ENCODE data around the gene TNPO2. TPM values are rescaled to one million over a fixed set of nuclear protein-coding genes. Genes with fewer than 3 reads are reported as not detected.

TNPO2 gene
- total and polyA plus RNA-seq, 2 of the 13 experiments (the other 11 are each of a cell fraction or from before 2014, with no cell fraction given), result 31.7 to 61.0 TPM

DNA sequence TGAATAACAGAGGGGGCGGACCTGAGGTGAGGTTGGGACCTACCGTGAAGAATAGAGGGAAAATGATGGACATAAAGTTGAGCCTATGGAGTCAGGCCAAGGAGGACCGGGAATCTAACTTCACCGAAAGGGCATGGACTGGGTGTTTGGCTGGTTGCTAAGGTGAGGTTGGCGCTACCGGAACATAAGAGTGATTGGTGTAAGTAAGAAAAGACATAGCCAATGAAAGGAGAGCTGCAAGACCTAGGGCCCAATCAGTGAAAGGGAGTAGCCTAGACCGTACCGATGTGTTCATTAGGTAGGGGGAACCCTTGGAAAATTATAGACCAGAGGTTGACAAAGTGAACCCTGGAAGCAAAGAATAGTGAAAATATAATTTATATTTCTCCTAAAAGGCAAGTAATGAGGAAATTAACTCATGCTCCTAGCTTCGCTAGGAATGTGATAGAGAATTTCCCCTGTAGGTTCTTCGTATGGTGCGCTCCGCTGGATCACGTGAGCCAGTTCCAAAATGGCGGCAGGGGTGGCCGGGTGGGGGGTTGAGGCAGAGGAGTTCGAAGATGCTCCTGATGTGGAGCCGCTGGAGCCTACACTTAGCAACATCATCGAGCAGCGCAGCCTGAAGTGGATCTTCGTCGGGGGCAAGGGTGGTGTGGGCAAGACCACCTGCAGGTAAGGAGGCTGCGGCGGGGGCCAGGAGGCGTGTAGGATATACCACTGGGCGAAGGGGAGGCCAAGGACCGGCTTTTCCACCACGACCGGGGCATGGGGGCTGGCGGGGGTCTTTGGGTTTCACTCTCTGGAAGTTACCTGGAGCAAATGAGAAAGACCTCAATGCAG is 13.5 kb upstream of the TNPO2 start, which contains the start of gene GET3 (continued):
- TF ChIP-seq, protein P1, sequence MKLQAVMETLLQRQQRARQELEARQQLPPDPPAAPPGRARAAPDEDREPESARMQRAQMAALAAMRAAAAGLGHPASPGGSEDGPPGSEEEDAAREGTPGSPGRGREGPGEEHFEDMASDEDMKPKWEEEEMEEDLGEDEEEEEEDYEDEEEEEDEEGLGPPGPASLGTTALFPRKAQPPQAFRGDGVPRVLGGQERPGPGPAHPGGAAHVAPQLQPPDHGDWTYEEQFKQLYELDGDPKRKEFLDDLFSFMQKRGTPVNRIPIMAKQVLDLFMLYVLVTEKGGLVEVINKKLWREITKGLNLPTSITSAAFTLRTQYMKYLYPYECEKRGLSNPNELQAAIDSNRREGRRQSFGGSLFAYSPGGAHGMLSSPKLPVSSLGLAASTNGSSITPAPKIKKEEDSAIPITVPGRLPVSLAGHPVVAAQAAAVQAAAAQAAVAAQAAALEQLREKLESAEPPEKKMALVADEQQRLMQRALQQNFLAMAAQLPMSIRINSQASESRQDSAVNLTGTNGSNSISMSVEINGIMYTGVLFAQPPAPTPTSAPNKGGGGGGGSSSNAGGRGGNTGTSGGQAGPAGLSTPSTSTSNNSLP (IDR thresholded peaks at IDR 0.05; ENCODE audit: low read depth, low read length), result no peak
- TF ChIP-seq CENPX (CRISPR knock-in tag; IDR thresholded peaks at IDR 0.05) (no peak), ZNF335 (CRISPR knock-in tag; IDR thresholded peaks at IDR 0.05) (no peak), SALL2 (CRISPR knock-in tag; IDR thresholded peaks at IDR 0.05) (no peak), ZNF747 (CRISPR knock-in tag; IDR thresholded peaks at IDR 0.05; ENCODE audit: borderline replicate concordance) (no peak), CAMTA2 (CRISPR knock-in tag; IDR thresholded peaks at IDR 0.05; ENCODE audit: borderline replicate concordance) (no peak), NR1H2 (CRISPR knock-in tag; IDR thresholded peaks at IDR 0.05; ENCODE audit: borderline replicate concordance, low read depth) (no peak), ZNF296 (CRISPR knock-in tag; conservative IDR thresholded peaks at IDR 0.05) (no peak), HDAC2 (CRISPR knock-in tag; IDR thresholded peaks at IDR 0.05) (peak; percentile 83), KAT7 (CRISPR knock-in tag; IDR thresholded peaks at IDR 0.05; ENCODE audit: borderline replicate concordance) (0 out of 2 replicates have a peak, but pooled peaks have one; percentile 46), ASH2L (IDR thresholded peaks at IDR 0.05; ENCODE audit: insufficient read length, low read depth, low read length) (peak; percentile 74), ZNF816 (CRISPR knock-in tag; IDR thresholded peaks at IDR 0.05; ENCODE audit: borderline replicate concordance) (no peak), CREM (IDR thresholded peaks at IDR 0.05) (peak; percentile 30; the same call in 1 of the 2 replicates), CREM (CRISPR knock-in tag; IDR thresholded peaks at IDR 0.05) (no peak), JDP2 (CRISPR knock-in tag; IDR thresholded peaks at IDR 0.05; ENCODE audit: borderline replicate concordance) (no peak), RORA (CRISPR knock-in tag; IDR thresholded peaks at IDR 0.05) (no peak), CEBPB (IDR thresholded peaks at IDR 0.05; ENCODE audit: borderline replicate concordance, low read depth, low read length) (no peak), RARG (CRISPR knock-in tag; IDR thresholded peaks at IDR 0.05; ENCODE audit: low read depth) (no peak), MAFG (CRISPR knock-in tag; IDR thresholded peaks at IDR 0.05) (no peak)
- TF ChIP-seq, protein P2, sequence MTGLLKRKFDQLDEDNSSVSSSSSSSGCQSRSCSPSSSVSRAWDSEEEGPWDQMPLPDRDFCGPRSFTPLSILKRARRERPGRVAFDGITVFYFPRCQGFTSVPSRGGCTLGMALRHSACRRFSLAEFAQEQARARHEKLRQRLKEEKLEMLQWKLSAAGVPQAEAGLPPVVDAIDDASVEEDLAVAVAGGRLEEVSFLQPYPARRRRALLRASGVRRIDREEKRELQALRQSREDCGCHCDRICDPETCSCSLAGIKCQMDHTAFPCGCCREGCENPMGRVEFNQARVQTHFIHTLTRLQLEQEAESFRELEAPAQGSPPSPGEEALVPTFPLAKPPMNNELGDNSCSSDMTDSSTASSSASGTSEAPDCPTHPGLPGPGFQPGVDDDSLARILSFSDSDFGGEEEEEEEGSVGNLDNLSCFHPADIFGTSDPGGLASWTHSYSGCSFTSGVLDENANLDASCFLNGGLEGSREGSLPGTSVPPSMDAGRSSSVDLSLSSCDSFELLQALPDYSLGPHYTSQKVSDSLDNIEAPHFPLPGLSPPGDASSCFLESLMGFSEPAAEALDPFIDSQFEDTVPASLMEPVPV (CRISPR knock-in tag; IDR thresholded peaks at IDR 0.05), result peak; percentile 32; the same call in 1 of the 2 replicates
- TF ChIP-seq, protein P3, sequence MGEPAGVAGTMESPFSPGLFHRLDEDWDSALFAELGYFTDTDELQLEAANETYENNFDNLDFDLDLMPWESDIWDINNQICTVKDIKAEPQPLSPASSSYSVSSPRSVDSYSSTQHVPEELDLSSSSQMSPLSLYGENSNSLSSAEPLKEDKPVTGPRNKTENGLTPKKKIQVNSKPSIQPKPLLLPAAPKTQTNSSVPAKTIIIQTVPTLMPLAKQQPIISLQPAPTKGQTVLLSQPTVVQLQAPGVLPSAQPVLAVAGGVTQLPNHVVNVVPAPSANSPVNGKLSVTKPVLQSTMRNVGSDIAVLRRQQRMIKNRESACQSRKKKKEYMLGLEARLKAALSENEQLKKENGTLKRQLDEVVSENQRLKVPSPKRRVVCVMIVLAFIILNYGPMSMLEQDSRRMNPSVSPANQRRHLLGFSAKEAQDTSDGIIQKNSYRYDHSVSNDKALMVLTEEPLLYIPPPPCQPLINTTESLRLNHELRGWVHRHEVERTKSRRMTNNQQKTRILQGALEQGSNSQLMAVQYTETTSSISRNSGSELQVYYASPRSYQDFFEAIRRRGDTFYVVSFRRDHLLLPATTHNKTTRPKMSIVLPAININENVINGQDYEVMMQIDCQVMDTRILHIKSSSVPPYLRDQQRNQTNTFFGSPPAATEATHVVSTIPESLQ (CRISPR knock-in tag; conservative IDR thresholded peaks at IDR 0.05), result no peak
- TF ChIP-seq, protein P4, sequence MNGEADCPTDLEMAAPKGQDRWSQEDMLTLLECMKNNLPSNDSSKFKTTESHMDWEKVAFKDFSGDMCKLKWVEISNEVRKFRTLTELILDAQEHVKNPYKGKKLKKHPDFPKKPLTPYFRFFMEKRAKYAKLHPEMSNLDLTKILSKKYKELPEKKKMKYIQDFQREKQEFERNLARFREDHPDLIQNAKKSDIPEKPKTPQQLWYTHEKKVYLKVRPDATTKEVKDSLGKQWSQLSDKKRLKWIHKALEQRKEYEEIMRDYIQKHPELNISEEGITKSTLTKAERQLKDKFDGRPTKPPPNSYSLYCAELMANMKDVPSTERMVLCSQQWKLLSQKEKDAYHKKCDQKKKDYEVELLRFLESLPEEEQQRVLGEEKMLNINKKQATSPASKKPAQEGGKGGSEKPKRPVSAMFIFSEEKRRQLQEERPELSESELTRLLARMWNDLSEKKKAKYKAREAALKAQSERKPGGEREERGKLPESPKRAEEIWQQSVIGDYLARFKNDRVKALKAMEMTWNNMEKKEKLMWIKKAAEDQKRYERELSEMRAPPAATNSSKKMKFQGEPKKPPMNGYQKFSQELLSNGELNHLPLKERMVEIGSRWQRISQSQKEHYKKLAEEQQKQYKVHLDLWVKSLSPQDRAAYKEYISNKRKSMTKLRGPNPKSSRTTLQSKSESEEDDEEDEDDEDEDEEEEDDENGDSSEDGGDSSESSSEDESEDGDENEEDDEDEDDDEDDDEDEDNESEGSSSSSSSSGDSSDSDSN (CRISPR knock-in tag; IDR thresholded peaks at IDR 0.05), result no peak
